Measurements from ENCODE around the gene NEU3. TPM values are rescaled to one million over a fixed set of nuclear protein-coding genes. Genes with fewer than 3 reads are reported as not detected.

NEU3 gene
- total RNA-seq, 1 donor from 2014 or later: 24.6 TPM

DNA sequence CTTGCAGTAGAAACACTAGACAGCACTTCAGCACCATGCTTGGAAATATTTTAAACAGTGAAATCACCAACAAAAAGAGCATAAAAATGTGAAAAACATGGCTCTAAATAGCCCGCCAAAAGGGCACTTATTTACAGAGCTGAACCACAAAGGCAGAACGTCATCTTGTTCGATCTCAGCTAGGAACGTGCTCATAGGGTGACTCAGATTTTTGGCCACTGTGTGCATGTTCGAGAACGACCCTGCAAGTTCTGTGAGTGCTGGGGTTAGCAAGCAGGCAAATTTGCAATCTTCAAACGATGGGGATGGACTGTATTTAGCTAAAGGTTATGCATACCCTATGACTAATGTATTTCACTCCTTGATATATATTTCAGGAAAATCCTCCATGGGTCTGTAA, 77.3 kb downstream of the NEU3 start:
- no peak for DNase-seq

Small RNAs within 50 kb of the gene (small RNA-seq; reads per million reads assigned to genes)
- not detected for gene RNU6-216P (ENCODE audit: low replicate concordance)

Other genes with a start within 250 kb of the NEU3 start
- gene RNF169, start 240.1 kb upstream of the NEU3 start, total RNA-seq: 28.7 TPM
- gene XRRA1, start 39.8 kb upstream of the NEU3 start, total RNA-seq: 12.3 TPM
- 35.8 TPM for gene SPCS2, start 39.7 kb upstream of the NEU3 start, total RNA-seq
- gene OR2AT4, start 107.9 kb downstream of the NEU3 start, total RNA-seq: not detected
- gene SLCO2B1, start 162.2 kb downstream of the NEU3 start, total RNA-seq: 20.3 TPM